Chondrocyte (in vitro differentiated cells): Measurements from ENCODE around the gene SECTM1. TPM values are rescaled to one million over a fixed set of nuclear protein-coding genes. Genes with fewer than 3 reads are reported as not detected.

ENCODE experiments used
- DNase-seq: peaks from one replicate; pipeline ENCODE4 v3.0.0; 2021; ENCODE audit warnings: mixed read lengths, low spot score
- H3K27ac Mint-ChIP-seq: one replicate; pipeline ENCODE4 v1.8.0; 2021; ENCODE audit warnings: mild to moderate bottlenecking, moderate library complexity, mixed read lengths; ENCODE audit not compliant: unreplicated experiment
- H3K27me3 Mint-ChIP-seq: 2 replicates; pipeline ENCODE4 v1.8.0; 2021; ENCODE audit warnings: low read depth, mixed read lengths
- H3K36me3 Mint-ChIP-seq: 2 replicates; pipeline ENCODE4 v1.8.0; 2021; ENCODE audit warnings: low read depth, mixed read lengths
- H3K4me1 Mint-ChIP-seq: 2 replicates; pipeline ENCODE4 v1.8.0; 2021; ENCODE audit warnings: low read depth, mild to moderate bottlenecking, mixed read lengths
- H3K4me3 Mint-ChIP-seq: one replicate; pipeline ENCODE4 v1.8.0; 2021; ENCODE audit warnings: mild to moderate bottlenecking, moderate library complexity, mixed read lengths; ENCODE audit not compliant: unreplicated experiment
- H3K9me3 Mint-ChIP-seq: 2 replicates; pipeline ENCODE4 v1.8.0; 2021; ENCODE audit warnings: low read depth, mixed read lengths
- CTCF ChIP-seq: fragments of 200-600 bp; sonication (generic); IDR thresholded peaks from 2 replicates; pipeline ENCODE4 v1.5.0; 2021; ENCODE audit warnings: antibody characterized with exemption, mild to moderate bottlenecking, moderate library complexity
- total RNA-seq: library from RNA; stranded (reverse); gene quantifications from 3 replicates; pipeline ENCODE4 v1.2.1, GENCODE V29; 2021

The SECTM1 gene
- total RNA-seq, 1 donor from 2014 or later = 2.1 TPM

- no peaks in the 10 kb centered on the region for H3K9me3 Mint-ChIP-seq
- DNase-seq = no peak
- H3K36me3 Mint-ChIP-seq = no peaks in the 10 kb centered on the region
- peak; percentile 40 for TF ChIP-seq CTCF
- H3K27me3 Mint-ChIP-seq = peaks cover 13% of the 10 kb centered on the region
- peaks cover 3% of the 10 kb centered on the region for H3K4me1 Mint-ChIP-seq
- no peak within 1 kb of the TSS for H3K4me3 Mint-ChIP-seq
- H3K27ac Mint-ChIP-seq = no peak within 1 kb of the TSS
These were observed 25.1 kb upstream of the SECTM1 start, which contains the start of gene TEX19 for GRCh38 chr17:82358465-82359350. Gene TEX19, plus strand, starts transcription at chr17:82359247. Its CDS starts 2,904 bp downstream, at chr17:82362151.

- no peaks in the 10 kb centered on the region for H3K9me3 Mint-ChIP-seq
- H3K4me3 Mint-ChIP-seq = no peak overlapping the region
- no peaks in the 10 kb centered on the region for H3K36me3 Mint-ChIP-seq
- peaks cover 3% of the 10 kb centered on the region for H3K4me1 Mint-ChIP-seq
- H3K27me3 Mint-ChIP-seq = peaks cover 13% of the 10 kb centered on the region
- no peak overlapping the region for H3K27ac Mint-ChIP-seq
- no peak for TF ChIP-seq CTCF
- no peak for DNase-seq
These were observed 23.8 kb upstream of the SECTM1 start for GRCh38 chr17:82357394-82357793.

- Mint-ChIP-seq H3K4me3 (no peak overlapping the region), H3K27me3 (peaks cover 13% of the 10 kb centered on the region), H3K9me3 (no peaks in the 10 kb centered on the region), H3K27ac (no peak overlapping the region), H3K4me1 (peaks cover 5% of the 10 kb centered on the region), H3K36me3 (no peaks in the 10 kb centered on the region)
- no peak for DNase-seq
- no peak for TF ChIP-seq CTCF
These were observed 23.3 kb upstream of the SECTM1 start for GRCh38 chr17:82356845-82357355.

GRCh38 chr17:82355770-82356427, 22.3 kb upstream of the SECTM1 start:
- Mint-ChIP-seq H3K9me3 (no peaks in the 10 kb centered on the region), H3K27me3 (peaks cover 13% of the 10 kb centered on the region), H3K36me3 (no peaks in the 10 kb centered on the region), H3K4me3 (no peak overlapping the region), H3K4me1 (peaks cover 6% of the 10 kb centered on the region), H3K27ac (no peak overlapping the region)
- DNase-seq = no peak
- no peak for TF ChIP-seq CTCF

GRCh38 chr17:82354804-82355308, 21.3 kb upstream of the SECTM1 start:
- Mint-ChIP-seq H3K4me3 (no peak overlapping the region), H3K36me3 (no peaks in the 10 kb centered on the region), H3K9me3 (no peaks in the 10 kb centered on the region), H3K27me3 (peaks cover 13% of the 10 kb centered on the region), H3K27ac (no peak overlapping the region), H3K4me1 (peaks cover 6% of the 10 kb centered on the region)
- TF ChIP-seq CTCF = no peak
- no peak for DNase-seq
